ENCODE data around the gene MORN1.

The MORN1 gene

GRCh38 chr1:2384941-2385481 is 6.3 kb downstream of the MORN1 start:
- DNase-seq = no peak

GRCh38 chr1:2384130-2384860 is 7.1 kb downstream of the MORN1 start:
- DNase-seq = no peak

DNA sequence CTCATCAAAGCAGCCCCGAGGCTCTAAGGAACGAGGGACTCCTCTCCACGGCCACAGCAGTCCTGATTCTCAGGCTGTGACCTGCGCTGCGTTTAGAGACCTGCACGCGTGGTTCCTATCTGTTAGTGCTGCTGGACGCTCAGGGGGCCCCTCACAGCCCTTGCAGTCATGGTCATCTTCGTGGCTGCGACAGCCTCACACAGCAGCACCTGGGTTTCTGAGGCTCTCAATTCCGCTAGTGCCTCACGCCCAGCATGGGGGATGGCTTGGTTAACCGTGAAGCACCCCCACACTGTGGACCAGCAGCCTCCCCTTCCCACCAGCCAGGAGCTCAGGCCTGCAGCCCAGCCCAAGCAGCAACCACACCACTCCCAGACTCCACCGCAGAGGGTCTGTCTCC is 7.8 kb downstream of the MORN1 start:
- DNase-seq = no peak

- DNase-seq = no peak
Observed at GRCh38 chr1:2382621-2383361, 8.6 kb downstream of the MORN1 start.

DNA sequence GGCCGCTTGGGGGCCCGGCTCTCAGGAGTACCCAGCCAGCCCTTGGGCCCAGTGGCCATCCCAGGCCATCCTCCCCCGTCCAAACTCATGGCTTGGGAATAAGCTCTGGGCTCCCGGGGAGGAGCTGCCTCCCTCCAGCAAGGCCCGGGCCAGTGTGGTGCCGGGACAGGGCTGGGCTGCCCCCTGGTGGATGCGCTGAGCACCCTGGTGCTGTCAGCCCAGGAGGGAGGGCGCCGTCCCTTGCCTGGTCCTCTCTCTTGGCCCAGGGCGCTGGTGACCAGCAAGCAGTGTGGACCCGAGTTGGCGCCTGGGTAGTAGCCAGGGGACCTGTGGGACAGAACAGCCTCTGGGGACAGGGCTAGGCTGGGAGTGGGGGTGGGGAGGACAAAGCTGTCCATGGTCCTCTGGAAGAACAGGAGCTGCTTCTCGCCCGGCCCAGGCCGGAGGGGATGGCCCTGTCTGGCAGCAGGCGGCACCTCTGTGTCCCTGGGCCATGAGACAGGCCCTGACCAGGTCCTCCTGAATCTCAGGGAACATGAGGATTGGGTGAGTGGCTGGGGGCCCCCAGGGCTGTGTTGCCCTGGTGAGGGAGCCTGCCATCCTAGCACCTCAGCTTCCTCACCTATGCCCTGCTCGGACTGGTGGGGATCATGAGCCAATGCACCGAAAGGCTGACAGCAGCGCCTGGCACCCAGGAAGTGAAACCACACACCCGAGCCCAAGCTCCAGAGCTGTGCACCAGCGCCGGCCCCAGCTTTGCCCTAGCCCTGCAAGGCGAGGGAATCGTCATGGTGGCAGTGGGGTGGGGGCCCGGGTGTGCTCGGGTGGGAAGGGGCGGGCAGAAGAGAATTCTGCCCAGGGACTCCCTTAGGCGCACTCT is 9.4 kb downstream of the MORN1 start:
- DNase-seq = peak; percentile 91

GRCh38 chr1:2380816-2381591 is 10.3 kb downstream of the MORN1 start:
- no peak for DNase-seq

DNA sequence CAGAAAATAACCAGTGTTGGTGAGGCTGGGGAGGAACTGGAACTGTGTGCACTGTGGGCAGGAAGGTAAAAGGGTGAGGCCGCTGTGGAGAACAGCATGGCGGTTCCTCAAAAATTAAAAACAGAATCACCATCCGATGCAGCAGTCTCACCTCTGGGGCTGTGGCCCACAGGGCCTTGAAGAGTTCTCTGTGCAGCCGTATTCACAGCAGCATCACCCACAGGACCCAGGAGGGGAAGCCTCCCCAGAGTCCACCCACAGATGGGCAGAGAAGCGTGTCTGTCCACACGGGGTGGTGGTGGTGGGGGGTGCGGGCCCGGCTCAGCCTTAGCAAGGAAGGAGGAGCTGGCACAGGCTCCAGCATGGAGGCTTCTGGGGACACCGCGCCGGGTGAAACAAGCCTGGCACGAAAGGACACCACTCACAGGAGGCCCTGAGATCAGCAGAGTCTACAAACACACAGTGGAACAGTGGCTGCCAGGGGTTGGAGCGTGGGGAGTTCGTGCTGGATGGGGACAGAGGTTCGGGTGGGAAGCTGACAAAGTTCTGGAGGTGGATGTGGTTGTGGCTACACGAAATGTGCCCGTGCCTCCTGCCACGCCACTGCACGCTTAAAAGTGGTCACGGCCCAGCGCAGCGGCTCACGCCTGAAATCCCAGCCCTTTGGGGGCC is 11.5 kb downstream of the MORN1 start:
- no peak for DNase-seq

DNA sequence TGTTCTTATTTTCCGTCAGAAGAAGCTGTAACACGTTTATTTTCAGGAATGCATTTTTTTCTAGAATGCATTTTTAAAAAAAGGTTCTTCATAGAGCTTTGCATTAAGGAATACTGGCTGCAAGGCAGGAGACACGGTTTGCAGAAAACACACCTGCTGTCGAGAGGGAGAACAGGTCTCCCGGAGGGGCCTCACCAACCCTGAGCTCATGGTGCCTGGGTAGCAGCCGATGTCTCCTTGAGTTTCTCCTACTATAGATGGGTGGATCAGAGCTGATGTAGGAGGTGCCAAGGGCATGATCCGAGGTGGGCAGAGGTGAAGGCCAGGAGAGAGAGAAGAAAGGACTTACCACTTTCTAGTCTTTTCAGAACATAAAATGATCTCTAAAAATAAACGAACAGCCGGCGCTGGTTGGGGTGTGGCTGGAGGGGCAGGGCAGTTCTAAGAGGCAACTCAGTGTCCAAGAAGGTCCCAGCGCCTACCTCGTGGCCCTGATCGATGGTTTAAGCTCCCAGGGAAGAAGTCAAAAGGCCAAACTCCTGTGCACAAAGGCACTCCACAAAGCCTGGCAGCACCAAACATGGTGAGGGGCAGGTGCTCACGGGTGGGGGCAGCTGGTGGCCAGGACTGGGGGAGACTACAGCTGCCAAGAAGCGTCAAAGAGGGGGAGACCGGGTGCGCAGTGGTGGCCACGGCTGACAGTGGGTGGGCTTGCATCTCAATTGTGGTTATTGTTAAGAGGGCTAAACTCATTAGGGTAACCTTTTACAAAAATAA is 12.2 kb downstream of the MORN1 start:
- DNase-seq = no peak

- no peak for DNase-seq
Observed at GRCh38 chr1:2378441-2378851, 12.9 kb downstream of the MORN1 start.

DNA sequence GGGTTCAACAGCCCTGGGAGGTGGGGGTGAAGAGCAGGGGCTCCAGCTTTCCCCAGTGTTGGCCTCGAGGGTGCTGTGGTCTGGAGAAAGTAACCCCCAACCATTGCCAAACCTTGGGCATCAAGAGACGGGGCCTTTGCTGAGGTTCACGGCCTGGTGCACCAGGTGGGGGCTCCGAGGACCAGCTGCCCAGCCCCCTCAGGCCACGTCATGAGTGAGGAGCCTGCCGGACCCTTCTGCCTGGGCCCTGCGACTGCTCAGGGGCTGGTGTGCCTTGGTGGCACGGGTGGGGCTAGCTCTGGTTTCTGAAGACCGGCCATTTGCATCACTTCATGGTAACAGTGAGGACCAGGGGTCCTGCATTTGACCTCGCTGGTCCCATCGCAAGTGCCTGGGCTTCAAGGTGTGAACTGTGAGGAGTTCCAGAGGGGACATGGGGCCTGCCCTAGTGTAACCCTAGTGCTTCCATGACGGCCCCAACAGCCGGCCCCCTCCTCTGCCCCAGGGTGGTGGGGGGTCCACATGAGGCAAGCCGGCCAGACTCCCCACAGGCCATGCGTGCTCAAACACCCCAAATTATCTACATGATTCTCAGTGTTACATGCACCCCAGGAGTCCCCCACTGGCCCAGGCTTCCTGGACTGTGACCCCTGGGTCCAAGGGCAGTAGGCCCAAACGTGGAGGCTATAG is 13.5 kb downstream of the MORN1 start:
- DNase-seq = no peak

GRCh38 chr1:2376931-2377672 is 14.3 kb downstream of the MORN1 start:
- DNase-seq = no peak

- DNase-seq = no peak
Observed at GRCh38 chr1:2376261-2376741, 15.1 kb downstream of the MORN1 start.

DNA sequence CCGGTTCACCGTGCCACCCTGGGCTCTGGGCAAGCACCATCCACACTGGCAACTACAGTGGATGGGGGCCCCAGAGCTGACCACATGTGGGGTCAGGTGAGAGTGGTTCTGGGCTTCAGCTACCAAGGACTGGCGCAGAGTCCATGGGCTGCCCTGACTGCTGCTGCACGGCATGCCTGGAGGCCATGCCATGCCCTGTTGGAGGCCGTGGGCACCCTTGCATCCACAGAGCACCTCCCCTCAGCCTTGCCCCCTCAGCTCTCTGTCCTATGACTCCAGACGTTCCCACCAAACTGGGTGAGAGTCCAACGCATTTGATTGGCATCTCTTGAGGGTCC is 15.5 kb downstream of the MORN1 start:
- DNase-seq = no peak

- DNase-seq = no peak
Observed at GRCh38 chr1:2375246-2375922, 16.0 kb downstream of the MORN1 start.

GRCh38 chr1:2374252-2375155 is 16.9 kb downstream of the MORN1 start:
- DNase-seq = no peak

GRCh38 chr1:2373551-2374251 is 17.7 kb downstream of the MORN1 start:
- no peak for DNase-seq

Measured in right forelimb (tissue), 1 donor.